IMR-90 (cell line): Measurements from ENCODE around the gene IFNL1. TPM values are rescaled to one million over a fixed set of nuclear protein-coding genes. Genes with fewer than 3 reads are reported as not detected.

Experiments
- ATAC-seq: fragments of 200-7000 bp; cut with Tn5 transposase; 2 replicates; pipeline ENCODE4 v1.9.1; 2020; ENCODE audit warnings: low read depth, mild to moderate bottlenecking, moderate library complexity
- BruUV-seq: library from RNA; stranded (reverse); fragments of 400-500 nt; replicated peaks from 2 replicates; lab custom pipeline; 2021; lab: Mats Ljungman, UMichigan
- CTCF ChIA-PET: fragments of 300-600 bp; formaldehyde crosslinking; extraction: SDS; loops from one replicate; lab custom pipeline; 2021; ENCODE audit warnings: antibody characterized with exemption; lab: Yijun Ruan, JAX
- POLR2A ChIA-PET: fragments of 300-600 bp; sonication (Branson Sonifier 250); formaldehyde crosslinking; loops from one replicate; lab custom pipeline; 2022; ENCODE audit warnings: antibody characterized with exemption; ENCODE audit not compliant: unreplicated experiment; lab: Charles Lee
- DNase-seq: peaks from one replicate; pipeline ENCODE4 v3.0.0; 2013
- H2AFZ ChIP-seq: replicated peaks from 2 replicates; pipeline ENCODE3; 2013; ENCODE audit warnings: low read length, mild to moderate bottlenecking; ENCODE audit not compliant: poor library complexity
- H2AK5ac ChIP-seq: 2 replicates; pipeline ENCODE4 v1.6.1; 2013; ENCODE audit warnings: low read depth, low read length, inconsistent platforms
- H2AK9ac ChIP-seq: replicated peaks from 2 replicates; pipeline ENCODE3; 2013; ENCODE audit warnings: mild to moderate bottlenecking, low read depth, low read length, moderate library complexity; ENCODE audit not compliant: poor library complexity
- H2BK120ac ChIP-seq: 2 replicates; pipeline ENCODE4 v1.6.1; 2013; ENCODE audit warnings: low read depth, low read length, inconsistent platforms
- H2BK15ac ChIP-seq: 3 replicates; pipeline ENCODE4 v1.6.1; 2013; ENCODE audit warnings: low read depth, low read length, inconsistent platforms
- H2BK20ac ChIP-seq: 2 replicates; pipeline ENCODE4 v1.6.1; 2013; ENCODE audit warnings: low read depth, mild to moderate bottlenecking, inconsistent platforms, low read length, moderate library complexity
- H2BK5ac ChIP-seq: 2 replicates; pipeline ENCODE4 v1.6.1; 2013; ENCODE audit warnings: mild to moderate bottlenecking, low read depth, low read length, inconsistent platforms; ENCODE audit not compliant: poor library complexity, severe bottlenecking
- H3K14ac ChIP-seq: replicated peaks from 2 replicates; pipeline ENCODE4 v1.6.1; 2013; ENCODE audit warnings: low read depth, low read length, inconsistent platforms
- H3K18ac ChIP-seq: 2 replicates; pipeline ENCODE4 v1.6.1; 2013; ENCODE audit warnings: low read depth, low read length, control low read depth
- H3K23ac ChIP-seq: 2 replicates; pipeline ENCODE4 v1.6.1; 2013; ENCODE audit warnings: low read depth, low read length, inconsistent platforms
- H3K27ac ChIP-seq: 2 replicates; pipeline ENCODE4 v1.5.1; 2013; ENCODE audit warnings: mild to moderate bottlenecking, control low read depth, low read length; ENCODE audit not compliant: insufficient read depth
- H3K27me3 ChIP-seq: 2 replicates; pipeline ENCODE4 v1.6.1; 2013; ENCODE audit warnings: low read length; ENCODE audit not compliant: control insufficient read depth, insufficient read depth
- H3K36me3 ChIP-seq: 2 replicates; pipeline ENCODE4 v1.6.1; 2013; ENCODE audit warnings: low read length, mixed read lengths; ENCODE audit not compliant: control insufficient read depth, insufficient read depth
- H3K4ac ChIP-seq: 2 replicates; pipeline ENCODE4 v1.6.1; 2013; ENCODE audit warnings: low read depth, low read length, inconsistent platforms
- H3K4me1 ChIP-seq: 2 replicates; pipeline ENCODE4 v1.6.1; 2013; ENCODE audit warnings: low read length, mixed read lengths; ENCODE audit not compliant: control insufficient read depth, insufficient read depth
- H3K4me2 ChIP-seq: 2 replicates; pipeline ENCODE4 v1.6.1; 2013; ENCODE audit warnings: low read depth, mild to moderate bottlenecking, control low read depth, low read length, moderate library complexity
- H3K4me3 ChIP-seq: 2 replicates; pipeline ENCODE4 v1.5.1; 2013; ENCODE audit warnings: low read depth, mild to moderate bottlenecking, control low read depth, low read length, moderate library complexity; ENCODE audit not compliant: insufficient read depth
- H3K56ac ChIP-seq: 2 replicates; pipeline ENCODE4 v1.6.1; 2013; ENCODE audit warnings: low read length, inconsistent platforms; ENCODE audit not compliant: insufficient read depth; ENCODE audit errors: extremely low read depth
- H3K79me1 ChIP-seq, 2 experiments: 2 replicates each; pipeline ENCODE4 v1.6.1; 2013; ENCODE audit warnings: low read length in 2 of 2, inconsistent platforms in 1 of 2, low read depth in 1 of 2
- H3K9ac ChIP-seq: 2 replicates; pipeline ENCODE4 v1.6.1; 2013; ENCODE audit warnings: low read depth, low read length, control low read depth
- H3K9me1 ChIP-seq: 2 replicates; pipeline ENCODE4 v1.6.1; 2013; ENCODE audit warnings: low read length, inconsistent platforms; ENCODE audit not compliant: insufficient read depth
- H3K9me3 ChIP-seq: 2 replicates; pipeline ENCODE4 v1.6.1; 2013; ENCODE audit warnings: low read length; ENCODE audit not compliant: control insufficient read depth, insufficient read depth
- H4K20me1 ChIP-seq: 2 replicates; pipeline ENCODE4 v1.6.1; 2013; ENCODE audit warnings: low read length, inconsistent platforms; ENCODE audit not compliant: insufficient read depth
- H4K5ac ChIP-seq: 2 replicates; pipeline ENCODE4 v1.6.1; 2013; ENCODE audit warnings: mild to moderate bottlenecking, low read depth, low read length, control low read depth
- H4K8ac ChIP-seq, 2 experiments: 2 replicates each; pipeline ENCODE4 v1.6.1; 2013; ENCODE audit warnings: low read depth in 2 of 2, low read length in 2 of 2, control low read depth in 1 of 2, inconsistent platforms in 1 of 2
- H4K91ac ChIP-seq: 2 replicates; pipeline ENCODE4 v1.6.1; 2013; ENCODE audit warnings: low read depth, low read length, inconsistent platforms; ENCODE audit not compliant: insufficient read depth
- CHD1 ChIP-seq: IDR thresholded peaks from 2 replicates; pipeline ENCODE4 v1.6.1; 2012; ENCODE audit warnings: low read depth, low read length, improper control_type of control experiment
- CTCF ChIP-seq: conservative IDR thresholded peaks from 2 replicates; pipeline ENCODE4 v1.5.1; 2012; ENCODE audit warnings: mild to moderate bottlenecking, low read depth, low read length, improper control_type of control experiment
- MAFK ChIP-seq: IDR thresholded peaks from 2 replicates; pipeline ENCODE4 v1.6.1; 2012; ENCODE audit warnings: low read depth, low read length, improper control_type of control experiment
- MAZ ChIP-seq: IDR thresholded peaks from 2 replicates; pipeline ENCODE4 v1.6.1; 2012; ENCODE audit warnings: low read depth, mild to moderate bottlenecking, low read length, improper control_type of control experiment, moderate library complexity, borderline replicate concordance
- MXI1 ChIP-seq: IDR thresholded peaks from 2 replicates; pipeline ENCODE4 v1.6.1; 2012; ENCODE audit warnings: low read depth, mild to moderate bottlenecking, low read length, moderate library complexity, borderline replicate concordance
- NFE2L2 ChIP-seq: fragments of 150-350 bp; IDR thresholded peaks from 2 replicates; pipeline ENCODE4 v1.6.1; 2016; ENCODE audit warnings: low read depth, mild to moderate bottlenecking, low read length
- RAD21 ChIP-seq: IDR thresholded peaks from 2 replicates; pipeline ENCODE4 v1.6.1; 2012; ENCODE audit warnings: low read length, improper control_type of control experiment
- RCOR1 ChIP-seq: IDR thresholded peaks from 2 replicates; pipeline ENCODE4 v1.6.1; 2012; ENCODE audit warnings: mild to moderate bottlenecking, low read length, improper control_type of control experiment; ENCODE audit not compliant: insufficient replicate concordance
- RFX5 ChIP-seq: IDR thresholded peaks from 2 replicates; pipeline ENCODE4 v1.8.0; 2012; ENCODE audit warnings: low read depth, mild to moderate bottlenecking, low read length, moderate library complexity
- SMC3 ChIP-seq: fragments of 150-350 bp; IDR thresholded peaks from 2 replicates; pipeline ENCODE4 v1.6.1; 2016; ENCODE audit warnings: low read depth, mild to moderate bottlenecking, antibody characterized with exemption, low read length, moderate library complexity
- USF2 ChIP-seq: fragments of 150-350 bp; IDR thresholded peaks from 2 replicates; pipeline ENCODE4 v1.6.1; 2017; ENCODE audit warnings: mild to moderate bottlenecking, antibody characterized with exemption, low read length, low read depth
- WGBS, 2 experiments: methylation state at CpG; one replicate each; pipeline versions ENCODE4 v1.1.5 to v1.1.7; 2013; ENCODE audit warnings: missing lambda C conversion rate in 2 of 2; ENCODE audit not compliant: insufficient read length in 1 of 2; ENCODE audit errors: extremely low coverage in 2 of 2; 5-methylcytosine and 5-hydroxymethylcytosine counted together
- dilution Hi-C: fragments of 300-500 bp; cut with HindIII; formaldehyde crosslinking; loops from one replicate; pipeline ENCODE4 v1.14.3; 2018; ENCODE audit warnings: low sequenced_read_pairs; ENCODE audit not compliant: unreplicated experiment
- in situ Hi-C: fragments of 300-500 bp; cut with MboI; formaldehyde crosslinking; loops from 3 replicates; pipeline ENCODE4 v1.14.3; 2019; ENCODE audit warnings: low sequenced_read_pairs, inconsistent platforms, mixed read lengths
- intact Hi-C: fragments of 100-400 bp; cut with micrococcal nuclease; formaldehyde crosslinking; loops from 2 replicates; pipeline ENCODE4 v1.10.0; 2022
- polyA plus RNA-seq, 3 experiments: library from polyadenylated mRNA; depleted of rRNA; stranded (reverse); fragments of >200 nt; gene quantifications; 2 replicates each; pipeline ENCODE4 v1.2.3, GENCODE V29; 2012; ENCODE audit warnings: low replicate concordance in 1 of 3
- total RNA-seq: library from RNA; depleted of rRNA; stranded (reverse); fragments of >200 nt; gene quantifications from 2 replicates; pipeline ENCODE4 v1.2.3, GENCODE V29; 2012

The IFNL1 gene
- total and polyA plus RNA-seq, 2 of the 4 experiments (the other 2 are of a cell fraction): not detected

- no peak for TF ChIP-seq CTCF
Observed at GRCh38 chr19:39254531-39255345, 41.5 kb upstream of the IFNL1 start (continued).

GRCh38 chr19:39257227-39257626 is 39.0 kb upstream of the IFNL1 start:
- Histone ChIP-seq H3K27ac (no peak overlapping the region), H4K8ac (no peak overlapping the region), H3K14ac (no peak overlapping the region), H3K27me3 (peaks cover 35% of the 10 kb centered on the region), H3K4me3 (no peak overlapping the region), H3K9me1 (no peaks in the 10 kb centered on the region), H3K4me2 (no peak overlapping the region), H3K56ac (no peak overlapping the region), H3K4ac (no peak overlapping the region), H3K9ac (no peak overlapping the region), H2AFZ (no peak overlapping the region), H4K20me1 (no peaks in the 10 kb centered on the region), H3K18ac (no peak overlapping the region), H2BK120ac (no peak overlapping the region), H2AK5ac (no peak overlapping the region), H2BK5ac (no peak overlapping the region), H4K5ac (no peak overlapping the region), H2BK15ac (no peak overlapping the region), H3K4me1 (no peaks in the 10 kb centered on the region), H4K91ac (no peak overlapping the region), H3K9me3 (no peaks in the 10 kb centered on the region), H2AK9ac (no peak overlapping the region), H2BK20ac (no peak overlapping the region), H3K23ac (no peak overlapping the region), H3K36me3 (no peaks in the 10 kb centered on the region), H3K79me1 (no peaks in the 10 kb centered on the region)
- in situ Hi-C loops (no loop called here), intact Hi-C loops (no loop called here), dilution Hi-C loops (no loop called here)
- no TSS peak for BruUV-seq
- CTCF ChIA-PET: no interaction called here
- no peak for DNase-seq
- ATAC-seq: no peak
- POLR2A ChIA-PET: no interaction called here
- no CpG with 5 or more reads among the region's 4 CpGs for WGBS, 2 experiments
- TF ChIP-seq MXI1 (no peak), CTCF (no peak), RFX5 (no peak), USF2 (no peak), CHD1 (no peak), MAZ (no peak), RAD21 (no peak), MAFK (no peak), NFE2L2 (no peak), RCOR1 (no peak), SMC3 (no peak)
